ENCODE measurements around the gene HTATIP2.

- TF ChIP-seq EZH2phosphoT487 (IDR thresholded peaks at IDR 0.05; ENCODE audit: borderline replicate concordance, low read length) (no peak), CTCF (IDR thresholded peaks at IDR 0.05; ENCODE audit: low read depth, low read length, poor library complexity, severe bottlenecking) (no peak)
Measured at GRCh38 chr11:20406484-20406883, 43.0 kb downstream of the HTATIP2 start.
